22Rv1 (cell line): Measurements from ENCODE around the gene SLC4A9.

Source experiments
- ZFX ChIP-seq: fragments of 450-650 bp; IDR thresholded peaks from 2 replicates; pipeline ENCODE4 v1.6.1; 2017; ENCODE audit warnings: antibody characterized with exemption, borderline replicate concordance
- TF ChIP-seq, protein P1 (sequence below): fragments of 450-650 bp; IDR thresholded peaks from 2 replicates; pipeline ENCODE4 v1.5.1; 2017; ENCODE audit warnings: mild to moderate bottlenecking

- TF ChIP-seq, protein P1, sequence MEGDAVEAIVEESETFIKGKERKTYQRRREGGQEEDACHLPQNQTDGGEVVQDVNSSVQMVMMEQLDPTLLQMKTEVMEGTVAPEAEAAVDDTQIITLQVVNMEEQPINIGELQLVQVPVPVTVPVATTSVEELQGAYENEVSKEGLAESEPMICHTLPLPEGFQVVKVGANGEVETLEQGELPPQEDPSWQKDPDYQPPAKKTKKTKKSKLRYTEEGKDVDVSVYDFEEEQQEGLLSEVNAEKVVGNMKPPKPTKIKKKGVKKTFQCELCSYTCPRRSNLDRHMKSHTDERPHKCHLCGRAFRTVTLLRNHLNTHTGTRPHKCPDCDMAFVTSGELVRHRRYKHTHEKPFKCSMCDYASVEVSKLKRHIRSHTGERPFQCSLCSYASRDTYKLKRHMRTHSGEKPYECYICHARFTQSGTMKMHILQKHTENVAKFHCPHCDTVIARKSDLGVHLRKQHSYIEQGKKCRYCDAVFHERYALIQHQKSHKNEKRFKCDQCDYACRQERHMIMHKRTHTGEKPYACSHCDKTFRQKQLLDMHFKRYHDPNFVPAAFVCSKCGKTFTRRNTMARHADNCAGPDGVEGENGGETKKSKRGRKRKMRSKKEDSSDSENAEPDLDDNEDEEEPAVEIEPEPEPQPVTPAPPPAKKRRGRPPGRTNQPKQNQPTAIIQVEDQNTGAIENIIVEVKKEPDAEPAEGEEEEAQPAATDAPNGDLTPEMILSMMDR, result peak; percentile 95
- TF ChIP-seq ZFX, result no peak
Observed at GRCh38 chr5:140357726-140358093, 2.3 kb upstream of the SLC4A9 start.
